Liver (tissue), 9 donors: ENCODE measurements around the gene IFNAR1. TPM values are rescaled to one million over a fixed set of nuclear protein-coding genes. Genes with fewer than 3 reads are reported as not detected.

Source experiments
- DNase-seq: peaks from one replicate; pipeline ENCODE4 v3.0.0-alpha.2; 2017; ENCODE audit warnings: low spot score
- H3K27ac ChIP-seq, 2 donors: one replicate each; pipeline ENCODE4 v1.7.0; 2013; ENCODE audit warnings: inconsistent platforms in 2 of 2, low read length in 2 of 2, control low read depth in 1 of 2, low read depth in 1 of 2, mild to moderate bottlenecking in 1 of 2
- H3K27me3 ChIP-seq, 4 donors: one replicate each; pipeline versions ENCODE4 v1.6.1 to v1.7.0; 2013; ENCODE audit warnings: low read length in 3 of 4, inconsistent platforms in 1 of 4, mild to moderate bottlenecking in 1 of 4, moderate library complexity in 1 of 4; ENCODE audit not compliant: control insufficient read depth in 4 of 4, insufficient read depth in 4 of 4
- H3K36me3 ChIP-seq, 4 donors: one replicate each; pipeline versions ENCODE4 v1.6.1 to v1.7.0; 2013; ENCODE audit warnings: low read length in 3 of 4, mild to moderate bottlenecking in 3 of 4, low read depth in 1 of 4, moderate library complexity in 1 of 4; ENCODE audit not compliant: control insufficient read depth in 4 of 4, insufficient read depth in 3 of 4
- H3K4me1 ChIP-seq, 4 donors: one replicate each; pipeline versions ENCODE4 v1.6.1 to v1.7.0; 2013; ENCODE audit warnings: low read length in 3 of 4, mild to moderate bottlenecking in 3 of 4, moderate library complexity in 1 of 4; ENCODE audit not compliant: control insufficient read depth in 4 of 4, insufficient read depth in 4 of 4
- H3K4me3 ChIP-seq, 3 donors: one replicate each; pipeline versions ENCODE4 v1.6.1 to v1.7.0; 2013; ENCODE audit warnings: low read length in 3 of 3, control low read depth in 1 of 3, low read depth in 1 of 3, mild to moderate bottlenecking in 1 of 3
- H3K9ac ChIP-seq, 2 donors: one replicate each; pipeline ENCODE4 v1.7.0; 2013; ENCODE audit warnings: low read length in 2 of 2, mild to moderate bottlenecking in 2 of 2, moderate library complexity in 2 of 2, control low read depth in 1 of 2, low read depth in 1 of 2
- H3K9me3 ChIP-seq, 4 donors: one replicate each; pipeline versions ENCODE4 v1.6.1 to v1.7.0; 2013; ENCODE audit warnings: low read length in 3 of 4; ENCODE audit not compliant: control insufficient read depth in 4 of 4
- EGR1 ChIP-seq, 2 donors: IDR thresholded peaks; 2 replicates each; pipeline ENCODE4 v1.6.1; 2016 to 2018; ENCODE audit warnings: antibody characterized with exemption in 2 of 2, low read depth in 2 of 2
- FOXA2 ChIP-seq: IDR thresholded peaks from 2 replicates; pipeline ENCODE4 v1.6.1; 2016; ENCODE audit warnings: antibody characterized with exemption
- GABPA ChIP-seq, 2 donors: IDR thresholded peaks in 1 of 2; conservative IDR thresholded peaks in 1 of 2; 2 replicates each; pipeline ENCODE4 v1.6.1; 2016; ENCODE audit warnings: antibody characterized with exemption in 2 of 2, mild to moderate bottlenecking in 1 of 2, moderate library complexity in 1 of 2
- HNF4A ChIP-seq, 2 donors: conservative IDR thresholded peaks; 2 replicates each; pipeline ENCODE4 v1.6.1; 2016; ENCODE audit warnings: antibody characterized with exemption in 2 of 2, mild to moderate bottlenecking in 2 of 2
- MAX ChIP-seq: IDR thresholded peaks from 2 replicates; pipeline ENCODE4 v1.6.1; 2016; ENCODE audit warnings: antibody characterized with exemption
- NR2F2 ChIP-seq: IDR thresholded peaks from 2 replicates; pipeline ENCODE4 v1.6.1; 2016; ENCODE audit warnings: antibody characterized with exemption
- RAD21 ChIP-seq, 2 donors: IDR thresholded peaks; 2 replicates each; pipeline ENCODE4 v1.6.1; 2016; ENCODE audit warnings: antibody characterized with exemption in 2 of 2, mild to moderate bottlenecking in 2 of 2
- REST ChIP-seq: IDR thresholded peaks from 2 replicates; pipeline ENCODE4 v1.6.1; 2016; ENCODE audit warnings: antibody characterized with exemption, mild to moderate bottlenecking
- RXRA ChIP-seq, 2 donors: IDR thresholded peaks; 2 replicates each; pipeline ENCODE4 v1.6.1; 2017 to 2018; ENCODE audit warnings: antibody characterized with exemption in 2 of 2, mild to moderate bottlenecking in 1 of 2
- SP1 ChIP-seq: IDR thresholded peaks from 2 replicates; pipeline ENCODE4 v1.6.1; 2018; ENCODE audit warnings: antibody characterized with exemption, mild to moderate bottlenecking
- YY1 ChIP-seq: IDR thresholded peaks from 2 replicates; pipeline ENCODE4 v1.6.1; 2016; ENCODE audit warnings: antibody characterized with exemption, mild to moderate bottlenecking
- WGBS: extraction: QIAGEN DNeasy Blood & Tissue Kit; methylation state at CpG from one replicate; pipeline ENCODE4 v1.1.7; 2013; 5-methylcytosine and 5-hydroxymethylcytosine counted together
- polyA plus RNA-seq, 2 donors: library from polyadenylated mRNA; stranded (reverse) in 1 of 2; unstranded in 1 of 2; fragments of 200-250 nt in 1 of 2; fragments of >200 nt in 1 of 2; fragmentation: Nextera tagmentation in 1 of 2; extraction: Ambion mirVana in 1 of 2; gene quantifications; one replicate each; pipeline versions ENCODE4 v1.2.1 to v1.2.3, GENCODE V29; 2013 to 2015
- total RNA-seq, 2 donors: library from RNA; depleted of rRNA; stranded (reverse); fragments of >200 nt; gene quantifications; one replicate each; pipeline ENCODE4 v1.2.3, GENCODE V29; 2014
- TF ChIP-seq, protein P1 (sequence below): fragments of 150-350 bp; IDR thresholded peaks from 2 replicates; pipeline ENCODE4 v1.5.1; 2017; ENCODE audit warnings: improper control_type of control experiment, low read depth, low read length; ENCODE audit not compliant: missing input control
- donor health status: healthy.
- donor health status: healthy.
- donor health status: healthy.
- donor health status: healthy.
- donor health status: healthy.

IFNAR1 gene
- total and polyA plus RNA-seq, 4 donors, result 31.1 to 54.3 (median 46.2) TPM

- TF ChIP-seq REST (no peak), RXRA (IDR thresholded peaks at IDR 0.05) (no peak), EGR1 (IDR thresholded peaks at IDR 0.05; ENCODE audit: low read depth in 2 of 2) (no peak), NR2F2 (no peak), RAD21 (IDR thresholded peaks at IDR 0.05) (no peak), HNF4A (conservative IDR thresholded peaks at IDR 0.05) (no peak), GABPA (IDR thresholded peaks at IDR 0.05 in 1 of 2, conservative IDR thresholded peaks at IDR 0.05 in 1 of 2) (no peak), SP1 (no peak), MAX (no peak)
Observed at GRCh38 chr21:33390479-33390878, 65.7 kb downstream of the IFNAR1 start (continued).

DNA sequence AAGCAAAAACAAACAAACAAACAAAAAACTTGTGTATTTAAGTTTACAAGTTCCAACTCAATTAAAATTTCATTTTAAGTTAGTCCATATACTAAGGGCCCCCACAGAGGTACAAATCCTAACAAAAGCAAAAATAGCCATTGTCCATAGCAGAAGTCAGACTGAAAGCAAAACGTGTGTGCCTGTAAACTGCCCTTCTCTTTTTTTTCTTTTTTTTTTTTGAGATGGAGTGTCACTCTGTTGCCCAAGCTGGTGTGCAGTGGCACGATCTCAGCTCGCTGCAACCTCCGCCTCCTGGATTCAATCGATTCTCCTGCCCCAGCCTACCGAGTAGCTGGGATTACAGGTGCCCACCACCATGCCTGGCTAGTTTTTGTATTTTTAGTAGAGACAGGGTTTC is 66.9 kb downstream of the IFNAR1 start:
- no peak for TF ChIP-seq NR2F2
- TF ChIP-seq, protein P1, sequence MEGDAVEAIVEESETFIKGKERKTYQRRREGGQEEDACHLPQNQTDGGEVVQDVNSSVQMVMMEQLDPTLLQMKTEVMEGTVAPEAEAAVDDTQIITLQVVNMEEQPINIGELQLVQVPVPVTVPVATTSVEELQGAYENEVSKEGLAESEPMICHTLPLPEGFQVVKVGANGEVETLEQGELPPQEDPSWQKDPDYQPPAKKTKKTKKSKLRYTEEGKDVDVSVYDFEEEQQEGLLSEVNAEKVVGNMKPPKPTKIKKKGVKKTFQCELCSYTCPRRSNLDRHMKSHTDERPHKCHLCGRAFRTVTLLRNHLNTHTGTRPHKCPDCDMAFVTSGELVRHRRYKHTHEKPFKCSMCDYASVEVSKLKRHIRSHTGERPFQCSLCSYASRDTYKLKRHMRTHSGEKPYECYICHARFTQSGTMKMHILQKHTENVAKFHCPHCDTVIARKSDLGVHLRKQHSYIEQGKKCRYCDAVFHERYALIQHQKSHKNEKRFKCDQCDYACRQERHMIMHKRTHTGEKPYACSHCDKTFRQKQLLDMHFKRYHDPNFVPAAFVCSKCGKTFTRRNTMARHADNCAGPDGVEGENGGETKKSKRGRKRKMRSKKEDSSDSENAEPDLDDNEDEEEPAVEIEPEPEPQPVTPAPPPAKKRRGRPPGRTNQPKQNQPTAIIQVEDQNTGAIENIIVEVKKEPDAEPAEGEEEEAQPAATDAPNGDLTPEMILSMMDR, result no peak
- no peak for TF ChIP-seq YY1
- no peak for TF ChIP-seq REST
- no peak for TF ChIP-seq FOXA2
- TF ChIP-seq GABPA (IDR thresholded peaks at IDR 0.05 in 1 of 2, conservative IDR thresholded peaks at IDR 0.05 in 1 of 2), result no peak
- TF ChIP-seq HNF4A (conservative IDR thresholded peaks at IDR 0.05), result no peak
- no peak for TF ChIP-seq RAD21 (IDR thresholded peaks at IDR 0.05)
- DNase-seq, result no peak
- Histone ChIP-seq H3K27ac (no peak overlapping the region), H3K36me3 (no peaks in the 10 kb centered on the region), H3K4me1 (no peaks in the 10 kb centered on the region), H3K9ac (no peak overlapping the region), H3K9me3 (no peaks in the 10 kb centered on the region), H3K27me3 (no peaks in the 10 kb centered on the region), H3K4me3 (no peak overlapping the region)
- WGBS, result 82% methylated on average over 6 of the region's 6 CpGs
